Right lobe of liver (tissue), 6 donors: Measurements from ENCODE around the gene FCN3. TPM values are rescaled to one million over a fixed set of nuclear protein-coding genes. Genes with fewer than 3 reads are reported as not detected.

Experiments
- ATAC-seq, 4 donors: fragments of 200-7000 bp; cut with Tn5 transposase; one replicate each; pipeline ENCODE4 v1.9.1; 2020; ENCODE audit warnings: mild to moderate bottlenecking in 4 of 4, moderate library complexity in 4 of 4
- DNase-seq, 3 donors: peaks; one replicate each; pipeline ENCODE4 v3.0.0-alpha.2; 2020
- H3K27ac ChIP-seq, 3 donors: fragments of 200-600 bp; one replicate each; pipeline ENCODE4 v1.8.0; 2022
- H3K27me3 ChIP-seq, 2 donors: fragments of 200-600 bp; one replicate each; pipeline ENCODE4 v1.8.0; 2022
- H3K36me3 ChIP-seq, 4 donors: fragments of 200-600 bp; sonication (generic) in 1 of 4; one replicate each; pipeline versions ENCODE4 v1.5.1 to v1.8.0; 2017 to 2022; ENCODE audit warnings: control low read depth in 1 of 4
- H3K4me1 ChIP-seq, 4 donors: fragments of 200-600 bp; sonication (generic) in 1 of 4; one replicate each; pipeline versions ENCODE4 v1.5.1 to v1.8.0; 2017 to 2022; ENCODE audit warnings: control low read depth in 1 of 4
- H3K4me3 ChIP-seq, 3 donors: fragments of 200-600 bp; one replicate each; pipeline ENCODE4 v1.8.0; 2022
- H3K9me3 ChIP-seq, 4 donors: fragments of 200-600 bp; sonication (generic) in 1 of 4; one replicate each; pipeline versions ENCODE4 v1.5.1 to v1.8.0; 2017 to 2022; ENCODE audit warnings: control low read depth in 1 of 4
- CTCF ChIP-seq, 4 donors: fragments of 200-600 bp in 3 of 4; fragments of 450-650 bp in 1 of 4; IDR thresholded peaks; one replicate each; pipeline versions ENCODE4 v1.5.1 to v1.8.0; 2016 to 2022; ENCODE audit warnings: antibody characterized with exemption in 4 of 4, mild to moderate bottlenecking in 2 of 4
- POLR2A ChIP-seq: fragments of 450-650 bp; IDR thresholded peaks from one replicate; pipeline ENCODE4 v1.6.1; 2017; ENCODE audit warnings: antibody characterized with exemption, mild to moderate bottlenecking
- WGBS: methylation state at CpG from one replicate; pipeline ENCODE4 v1.1.6; 2018; ENCODE audit warnings: low coverage, low lambda C conversion rate; ENCODE audit not compliant: insufficient coverage; ENCODE audit errors: missing lambda C conversion rate; 5-methylcytosine and 5-hydroxymethylcytosine counted together
- intact Hi-C, 2 donors: fragments of 100-400 bp; cut with DNase I; formaldehyde crosslinking; loops; one replicate each; pipeline versions ENCODE4 v1.11.2 to v1.14.1; 2022
- total RNA-seq, 6 experiments: library from RNA; depleted of rRNA in 2 of 6; stranded (reverse); fragments of >200 nt in 2 of 6; fragmentation: NEBNext Ultra II Directional in 3 of 6; extraction: Animal tissue kit (Norgen Biotek cat#: 25700) in 3 of 6; gene quantifications; one replicate each; pipeline versions ENCODE4 v1.1.0 to v1.2.4, GENCODE V29; 2016 to 2023
- donor health status: DM: no; HTN: yes; CAD: no.
- donor health status: DM: no; HTN: no; CAD: no.
- donor health status: DM: no; HTN: no; CAD: no.
- donor health status: DM: no; HTN: yes; CAD: no.
- donor health status: DM: no; HTN: yes; CAD: no.

Gene FCN3
- total RNA-seq, 6 experiments from 2014 or later: 81.6 to 213 (median 111) TPM

GRCh38 chr1:27377760-27378495, 3.3 kb upstream of the FCN3 start:
- intact Hi-C loops: no loop called here
- H3K27ac ChIP-seq: no peak overlapping the region
- TF ChIP-seq POLR2A: no peak
- TF ChIP-seq CTCF (IDR thresholded peaks at IDR 0.05): no peak
- H3K4me3 ChIP-seq: no peak overlapping the region
- no peaks in the 10 kb centered on the region for H3K4me1 ChIP-seq
- no peaks in the 10 kb centered on the region for H3K27me3 ChIP-seq
- ATAC-seq (no peak), DNase-seq (no peak)
- no peaks in the 10 kb centered on the region for H3K9me3 ChIP-seq
- H3K36me3 ChIP-seq: no peaks in the 10 kb centered on the region
- 72% methylated on average over 9 of the region's 12 CpGs for WGBS

- Histone ChIP-seq H3K4me3 (peak overlapping the region; percentile 14 to 27 (median 14)), H3K27me3 (no peaks in the 10 kb centered on the region), H3K9me3 (no peaks in the 10 kb centered on the region), H3K27ac (peak overlapping the region; percentile 40 to 68 (median 50)), H3K36me3 (no peaks in the 10 kb centered on the region), H3K4me1 (no peaks in the 10 kb centered on the region)
- DNase-seq (no peak), ATAC-seq (no peak)
- WGBS: 77% methylated on average over 2 of the region's 11 CpGs
- intact Hi-C loops: no loop called here
- TF ChIP-seq POLR2A: no peak
- TF ChIP-seq CTCF (IDR thresholded peaks at IDR 0.05): no peak
These were observed 1.6 kb downstream of the FCN3 start for GRCh38 chr1:27372808-27373690.

- ATAC-seq: no peak
- no peaks in the 10 kb centered on the region for H3K36me3 ChIP-seq
- H3K4me3 ChIP-seq: peak overlapping the region in 2 of 3 donors; percentile 4 to 14
- no peak for DNase-seq
- TF ChIP-seq CTCF (IDR thresholded peaks at IDR 0.05) (no peak), POLR2A (no peak)
- H3K4me1 ChIP-seq: no peaks in the 10 kb centered on the region
- intact Hi-C loops: no loop called here
- H3K27me3 ChIP-seq: no peaks in the 10 kb centered on the region
- WGBS: 77% methylated on average over 14 of the region's 19 CpGs
- no peak overlapping the region for H3K27ac ChIP-seq
- H3K9me3 ChIP-seq: no peaks in the 10 kb centered on the region
These were observed 2.4 kb downstream of the FCN3 start for GRCh38 chr1:27372022-27372807.

- Histone ChIP-seq H3K4me1 (peaks cover 0 to 22% (median 0%) of the 10 kb centered on the region in 4 donors), H3K4me3 (no peak overlapping the region), H3K27ac (no peak overlapping the region), H3K36me3 (no peaks in the 10 kb centered on the region), H3K27me3 (no peaks in the 10 kb centered on the region), H3K9me3 (no peaks in the 10 kb centered on the region)
- TF ChIP-seq POLR2A: no peak
- TF ChIP-seq CTCF (IDR thresholded peaks at IDR 0.05): peak in 1 of 4 donors; percentile 5
- 0% methylated on average over 1 of the region's 13 CpGs for WGBS
- no peak for DNase-seq
- intact Hi-C loops: no loop called here
- ATAC-seq: no peak
These were observed 5.6 kb downstream of the FCN3 start for GRCh38 chr1:27368869-27369582.
